ENCODE measurements around the gene SAE1. TPM values are rescaled to one million over a fixed set of nuclear protein-coding genes. Genes with fewer than 3 reads are reported as not detected.

SAE1 gene
- total RNA-seq, 1 donor from 2014 or later = 140 TPM

DNA sequence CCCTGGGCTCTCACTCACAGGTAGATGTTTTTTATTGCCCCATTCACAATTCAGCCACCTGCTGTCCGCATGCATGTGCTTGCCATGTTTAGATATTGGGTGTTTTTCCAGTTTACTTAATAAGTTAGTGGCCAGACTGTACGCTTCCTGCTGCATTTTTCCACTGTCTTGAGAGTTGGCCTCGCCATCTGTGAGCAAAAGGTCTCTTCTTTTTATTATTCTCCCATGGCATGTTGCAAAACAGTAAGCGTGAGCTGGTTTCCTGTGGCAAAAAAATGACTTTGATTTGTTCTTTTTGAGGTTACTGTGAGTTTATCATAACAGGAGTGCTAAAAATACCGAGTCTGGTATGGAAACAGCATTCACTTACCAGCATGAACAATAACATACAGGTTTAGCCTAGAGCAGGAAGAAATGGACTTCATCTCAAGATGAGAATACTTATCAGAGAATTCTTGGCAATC lies 46.0 kb downstream of the SAE1 start:
- H3K4me3 ChIP-seq (ENCODE audit: low read depth, low read length) = no peak overlapping the region
- TF ChIP-seq, protein P1, sequence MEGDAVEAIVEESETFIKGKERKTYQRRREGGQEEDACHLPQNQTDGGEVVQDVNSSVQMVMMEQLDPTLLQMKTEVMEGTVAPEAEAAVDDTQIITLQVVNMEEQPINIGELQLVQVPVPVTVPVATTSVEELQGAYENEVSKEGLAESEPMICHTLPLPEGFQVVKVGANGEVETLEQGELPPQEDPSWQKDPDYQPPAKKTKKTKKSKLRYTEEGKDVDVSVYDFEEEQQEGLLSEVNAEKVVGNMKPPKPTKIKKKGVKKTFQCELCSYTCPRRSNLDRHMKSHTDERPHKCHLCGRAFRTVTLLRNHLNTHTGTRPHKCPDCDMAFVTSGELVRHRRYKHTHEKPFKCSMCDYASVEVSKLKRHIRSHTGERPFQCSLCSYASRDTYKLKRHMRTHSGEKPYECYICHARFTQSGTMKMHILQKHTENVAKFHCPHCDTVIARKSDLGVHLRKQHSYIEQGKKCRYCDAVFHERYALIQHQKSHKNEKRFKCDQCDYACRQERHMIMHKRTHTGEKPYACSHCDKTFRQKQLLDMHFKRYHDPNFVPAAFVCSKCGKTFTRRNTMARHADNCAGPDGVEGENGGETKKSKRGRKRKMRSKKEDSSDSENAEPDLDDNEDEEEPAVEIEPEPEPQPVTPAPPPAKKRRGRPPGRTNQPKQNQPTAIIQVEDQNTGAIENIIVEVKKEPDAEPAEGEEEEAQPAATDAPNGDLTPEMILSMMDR (conservative IDR thresholded peaks at IDR 0.05; ENCODE audit: low read depth, low read length) = no peak
- DNase-seq (ENCODE audit: low read depth) = no peak

DNA sequence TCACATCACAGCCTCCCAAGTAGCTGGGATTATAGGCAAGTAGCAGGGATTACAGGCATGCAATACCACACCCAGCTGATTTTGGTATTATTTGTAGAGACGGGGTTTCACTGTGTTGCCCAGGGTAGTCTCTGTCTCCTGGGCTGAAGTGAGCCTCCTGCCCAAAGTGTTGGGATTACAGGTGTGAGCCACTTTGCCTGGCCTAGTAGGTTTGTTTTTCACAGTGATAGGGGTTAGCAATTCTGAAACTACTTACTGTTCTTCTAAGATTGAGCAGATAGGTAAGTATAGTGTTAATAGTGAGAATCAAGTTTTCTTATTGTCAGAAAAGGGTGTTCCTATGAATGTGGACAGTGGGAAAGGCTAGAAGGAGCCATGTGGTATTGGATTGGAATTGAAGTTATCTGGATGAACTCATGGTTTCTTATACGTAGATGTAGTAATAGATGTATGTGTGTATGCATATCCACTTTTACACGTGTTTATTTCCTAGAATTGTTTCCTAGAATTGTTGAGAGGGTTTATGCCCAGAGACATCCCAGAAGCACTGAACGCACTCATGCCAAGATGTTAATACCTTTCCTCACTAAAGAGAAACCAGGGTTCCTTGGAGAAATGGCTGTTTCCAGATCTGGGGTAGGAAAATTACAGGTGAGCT lies 49.1 kb downstream of the SAE1 start:
- no peak for DNase-seq (ENCODE audit: low read depth)
- TF ChIP-seq, protein P1 (conservative IDR thresholded peaks at IDR 0.05; ENCODE audit: low read depth, low read length) = no peak
- H3K4me3 ChIP-seq (ENCODE audit: low read depth, low read length) = no peak overlapping the region

DNA sequence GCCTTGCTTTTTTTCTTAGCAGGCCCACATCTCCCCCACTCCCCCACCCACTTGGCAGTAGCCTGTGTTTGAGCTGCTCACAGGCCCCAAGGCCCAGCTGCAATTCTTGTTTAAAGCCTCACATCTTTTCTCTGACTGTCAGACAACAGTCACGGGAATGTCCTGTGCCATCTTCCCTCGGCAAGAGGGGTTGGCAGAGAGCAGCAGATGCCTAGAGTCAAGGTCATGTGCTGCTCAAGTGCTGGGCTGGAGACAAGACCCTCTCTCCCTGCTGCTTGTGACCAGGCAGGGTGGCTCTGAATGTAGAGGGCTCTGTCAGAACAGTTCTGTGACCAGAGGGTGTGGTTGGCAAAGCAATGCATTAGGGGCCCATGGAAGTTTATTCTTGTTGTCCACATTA lies 53.0 kb downstream of the SAE1 start:
- H3K4me3 ChIP-seq (ENCODE audit: low read depth, low read length) = no peak overlapping the region
- no peak for DNase-seq (ENCODE audit: low read depth)
- TF ChIP-seq, protein P1 (conservative IDR thresholded peaks at IDR 0.05; ENCODE audit: low read depth, low read length) = no peak

DNA sequence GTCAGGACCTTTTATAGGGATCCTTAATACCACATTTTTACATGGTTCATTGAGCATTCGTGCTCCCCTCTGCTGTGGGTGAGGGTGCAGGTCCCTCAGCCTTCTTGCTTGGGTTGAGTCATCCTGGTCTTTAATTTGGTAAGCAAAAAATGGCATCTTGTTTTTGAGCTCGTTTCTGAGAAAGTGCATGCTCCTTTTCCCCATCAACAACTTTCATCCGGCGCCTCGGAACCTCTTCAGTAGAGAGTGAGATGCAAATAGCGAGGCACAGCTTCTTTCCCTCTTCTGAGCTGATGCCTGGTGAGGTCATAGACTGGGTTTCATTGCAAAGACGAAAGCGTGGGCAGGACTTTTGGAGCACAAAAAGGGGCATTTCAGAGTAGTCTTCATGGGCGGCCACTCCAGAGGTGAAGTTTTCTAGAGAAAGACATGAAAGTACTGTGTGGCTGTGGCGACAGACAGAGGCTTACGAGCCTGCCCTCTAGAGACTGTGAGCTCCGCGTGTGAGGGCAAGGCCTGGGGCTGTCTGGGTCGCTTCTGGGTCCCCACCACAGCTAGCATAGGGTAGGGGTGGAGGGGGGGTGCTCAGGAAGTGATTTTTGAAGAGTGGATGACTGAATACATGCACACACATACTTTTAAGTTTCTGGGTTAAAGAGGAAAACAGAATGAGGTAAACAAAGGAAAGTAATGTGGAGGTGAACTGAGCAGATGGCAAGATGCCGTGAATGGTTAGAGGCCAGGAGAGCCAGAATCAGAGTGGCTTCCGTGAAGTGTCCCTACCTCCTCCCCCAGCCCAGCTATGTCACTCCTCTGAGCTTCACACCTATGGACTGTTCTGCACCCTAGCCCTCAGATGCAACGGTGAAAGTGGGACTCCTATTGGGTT lies 56.1 kb downstream of the SAE1 start:
- H3K4me3 ChIP-seq (ENCODE audit: low read depth, low read length) = no peak overlapping the region
- no peak for DNase-seq (ENCODE audit: low read depth)
- TF ChIP-seq, protein P1 (conservative IDR thresholded peaks at IDR 0.05; ENCODE audit: low read depth, low read length) = no peak

DNA sequence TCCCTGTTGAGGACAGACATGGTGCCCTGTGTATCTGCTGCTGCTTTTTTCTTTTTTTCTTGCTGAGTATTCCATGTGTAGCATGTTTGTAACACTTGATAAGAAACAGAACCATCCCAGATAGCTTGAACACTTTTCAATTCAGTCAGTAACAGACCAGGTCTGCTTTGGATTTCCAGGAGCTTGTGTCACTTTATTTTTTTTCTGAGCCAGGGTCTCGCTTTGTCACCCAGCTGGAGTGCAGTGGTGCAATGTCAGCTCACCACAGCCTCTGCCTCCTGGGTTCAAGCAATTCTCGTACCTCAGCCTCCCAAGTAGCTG lies 56.7 kb downstream of the SAE1 start:
- no peak for DNase-seq (ENCODE audit: low read depth)
- no peak overlapping the region for H3K4me3 ChIP-seq (ENCODE audit: low read depth, low read length)
- TF ChIP-seq, protein P1 (conservative IDR thresholded peaks at IDR 0.05; ENCODE audit: low read depth, low read length) = no peak

DNA sequence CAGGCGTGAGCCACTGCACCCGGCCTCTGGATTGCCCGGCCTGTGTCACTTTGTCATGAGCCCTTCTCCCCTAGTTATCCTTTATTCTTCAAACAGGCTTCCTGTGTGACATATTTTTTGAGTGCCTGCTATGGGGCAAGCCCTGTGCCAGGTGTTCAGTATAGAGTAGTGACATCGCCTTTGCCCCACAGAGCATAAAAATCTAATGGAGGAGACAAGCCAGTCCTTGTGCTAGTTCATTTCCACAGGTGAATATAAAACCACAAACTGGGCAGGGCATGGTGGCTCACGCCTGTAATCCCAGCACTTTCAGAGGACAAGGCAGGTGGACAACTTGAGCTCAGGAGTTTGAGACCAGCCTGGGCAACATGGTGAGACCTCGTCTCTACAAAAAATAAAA lies 57.2 kb downstream of the SAE1 start:
- no peak for DNase-seq (ENCODE audit: low read depth)
- H3K4me3 ChIP-seq (ENCODE audit: low read depth, low read length) = no peak overlapping the region
- TF ChIP-seq, protein P1 (conservative IDR thresholded peaks at IDR 0.05; ENCODE audit: low read depth, low read length) = no peak
